Fibroblast of villous mesenchyme (primary cell): ENCODE results near the gene PRXL2A. TPM values are rescaled to one million over a fixed set of nuclear protein-coding genes. Genes with fewer than 3 reads are reported as not detected.

Experiments
- DNase-seq: peaks from one replicate; pipeline ENCODE4 v3.0.0-alpha.2; 2010; ENCODE audit warnings: low read depth
- H3K4me3 ChIP-seq: 2 replicates; pipeline ENCODE4 v1.5.1; 2011; ENCODE audit warnings: low read depth, mild to moderate bottlenecking, low read length
- CTCF ChIP-seq: IDR thresholded peaks from 2 replicates; pipeline ENCODE4 v1.5.1; 2012; ENCODE audit warnings: low read depth, mild to moderate bottlenecking, low read length; ENCODE audit not compliant: insufficient read depth
- total RNA-seq: library from RNA; depleted of rRNA; stranded (reverse); fragments of >200 nt; gene quantifications from 2 replicates; pipeline ENCODE4 v1.2.3, GENCODE V29; 2012

Gene PRXL2A
- total RNA-seq, 1 donor = 79.0 TPM

- no peak for DNase-seq
- no peak overlapping the region for H3K4me3 ChIP-seq
- no peak for TF ChIP-seq CTCF
These were observed 8.1 kb upstream of the PRXL2A start for GRCh38 chr10:80400136-80400804.

- TF ChIP-seq CTCF = no peak
These were observed 3.3 kb upstream of the PRXL2A start for GRCh38 chr10:80405035-80405434.

GRCh38 chr10:80405626-80406025 is 2.7 kb upstream of the PRXL2A start:
- DNase-seq = peak; percentile 74
- no peak overlapping the region for H3K4me3 ChIP-seq
- no peak for TF ChIP-seq CTCF

More at GRCh38 chr10:80405035-80405434, 3.3 kb upstream of the PRXL2A start:
- H3K4me3 ChIP-seq = no peak overlapping the region
- no peak for DNase-seq

- DNase-seq = peak; percentile 61
- no peak for TF ChIP-seq CTCF
- H3K4me3 ChIP-seq = no peak overlapping the region
These were observed 2.1 kb upstream of the PRXL2A start for GRCh38 chr10:80406204-80406603.

- no peak for TF ChIP-seq CTCF
- DNase-seq = no peak
These were observed 524 bp upstream of the PRXL2A start for GRCh38 chr10:80407812-80408241.

GRCh38 chr10:80409121-80409520 is 770 bp downstream of the PRXL2A start:
- no peak for DNase-seq
- H3K4me3 ChIP-seq = peak overlapping the region; percentile 77
- TF ChIP-seq CTCF = no peak

More at GRCh38 chr10:80407812-80408241, 524 bp upstream of the PRXL2A start:
- H3K4me3 ChIP-seq = peak overlapping the region; percentile 77

- H3K4me3 ChIP-seq = peak overlapping the region; percentile 15
- no peak for DNase-seq
- no peak for TF ChIP-seq CTCF
These were observed 1.8 kb downstream of the PRXL2A start for GRCh38 chr10:80410122-80410521.
